ENCODE measurements around the gene PTH1R.
A peak's percentile ranks its signal among the peaks of the same experiment; 100 is the strongest.

PTH1R gene

GRCh38 chr3:46926039-46926438 is 48.5 kb downstream of the PTH1R start:
- H3K4me3 ChIP-seq (ENCODE audit: low read depth, low read length) = peak overlapping the region; percentile 35
- TF ChIP-seq CTCF (IDR thresholded peaks at IDR 0.05; ENCODE audit: borderline replicate concordance, insufficient read depth, low read depth, low read length) = no peak

DNA sequence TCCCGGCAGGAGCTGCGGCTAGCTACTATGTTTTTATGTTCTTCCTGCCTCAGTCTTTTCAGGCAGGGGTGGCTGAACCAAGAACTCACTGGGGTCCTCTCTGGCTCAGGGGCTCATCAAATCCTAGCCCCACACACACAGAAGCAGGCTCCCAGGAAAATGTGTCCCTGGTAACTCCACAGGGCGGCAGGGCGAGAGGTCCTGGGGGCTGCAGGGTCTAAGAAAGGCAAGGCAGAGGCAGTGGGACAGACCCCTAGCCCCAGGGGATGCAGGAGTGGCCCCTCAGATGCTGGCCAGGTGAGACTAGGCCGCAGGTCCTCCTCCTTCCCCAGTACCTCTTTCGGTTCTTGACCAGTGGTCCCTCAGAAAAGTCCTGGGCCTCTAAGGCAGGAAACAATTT is 48.9 kb downstream of the PTH1R start:
- TF ChIP-seq CTCF (IDR thresholded peaks at IDR 0.05; ENCODE audit: borderline replicate concordance, insufficient read depth, low read depth, low read length) = no peak
- peak overlapping the region; percentile 35 for H3K4me3 ChIP-seq (ENCODE audit: low read depth, low read length)

- TF ChIP-seq CTCF (IDR thresholded peaks at IDR 0.05; ENCODE audit: borderline replicate concordance, insufficient read depth, low read depth, low read length) = no peak
- peak overlapping the region; percentile 35 for H3K4me3 ChIP-seq (ENCODE audit: low read depth, low read length)
Measured at GRCh38 chr3:46926871-46927717, 49.6 kb downstream of the PTH1R start.

DNA sequence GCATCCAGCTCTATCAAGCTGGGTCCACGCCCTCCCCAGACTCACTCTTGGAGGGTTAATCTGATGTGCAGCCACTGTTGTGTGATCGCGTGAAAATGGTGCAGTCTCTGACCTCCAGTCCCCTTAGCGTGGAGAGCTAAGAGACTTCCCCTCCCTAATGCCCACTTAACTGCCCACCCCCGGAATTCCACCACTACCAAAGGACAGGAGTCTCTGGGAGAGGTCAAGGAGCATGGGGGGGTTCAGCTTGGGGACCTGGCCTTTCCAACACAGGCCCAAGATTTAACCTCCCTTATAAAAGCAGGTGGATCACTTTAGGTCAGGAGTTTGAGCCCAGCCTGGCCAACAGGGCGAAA is 50.2 kb downstream of the PTH1R start:
- TF ChIP-seq CTCF (IDR thresholded peaks at IDR 0.05; ENCODE audit: borderline replicate concordance, insufficient read depth, low read depth, low read length) = no peak
- H3K4me3 ChIP-seq (ENCODE audit: low read depth, low read length) = peak overlapping the region; percentile 35

GRCh38 chr3:46928282-46928681 is 50.8 kb downstream of the PTH1R start:
- no peak overlapping the region for H3K4me3 ChIP-seq (ENCODE audit: low read depth, low read length)
- TF ChIP-seq CTCF (IDR thresholded peaks at IDR 0.05; ENCODE audit: borderline replicate concordance, insufficient read depth, low read depth, low read length) = no peak

DNA sequence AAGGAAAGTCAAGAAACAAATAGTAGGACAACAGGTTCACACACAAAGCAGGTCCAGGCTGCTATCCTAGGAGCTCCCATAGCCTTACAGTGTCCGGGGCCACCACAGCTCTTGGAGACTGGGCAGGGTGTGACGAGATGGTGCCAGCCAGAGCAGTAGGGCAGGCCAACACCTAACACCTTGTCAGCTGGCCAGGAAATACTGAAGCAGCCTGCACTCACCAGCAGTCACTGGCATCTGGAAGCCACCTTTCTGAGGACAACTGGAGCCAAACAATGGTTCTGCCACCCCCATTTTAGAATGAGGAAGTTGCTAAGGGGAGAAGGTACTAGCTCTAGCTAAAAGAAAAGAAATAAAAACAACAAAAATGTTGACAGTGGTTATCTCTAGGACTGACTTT is 51.8 kb downstream of the PTH1R start:
- H3K4me3 ChIP-seq (ENCODE audit: low read depth, low read length) = no peak overlapping the region
- no peak for TF ChIP-seq CTCF (IDR thresholded peaks at IDR 0.05; ENCODE audit: borderline replicate concordance, insufficient read depth, low read depth, low read length)
